HG02610 (cell line): Measurements from ENCODE around the gene GYS2.
A peak's percentile ranks its signal among the peaks of the same experiment; 100 is the strongest.
"Not testable (repeated sequence)": the region's sequence is repeated elsewhere in the genome, so short reads cannot be mapped to it uniquely, and the experiment has no call there.

Experiments
- ATAC-seq: cut with Tn5 transposase; IDR thresholded peaks from one replicate; pipeline ENCODE4 v1.9.1; 2021; ENCODE audit warnings: mild to moderate bottlenecking, moderate library complexity; ENCODE audit not compliant: unreplicated experiment

The GYS2 gene

DNA sequence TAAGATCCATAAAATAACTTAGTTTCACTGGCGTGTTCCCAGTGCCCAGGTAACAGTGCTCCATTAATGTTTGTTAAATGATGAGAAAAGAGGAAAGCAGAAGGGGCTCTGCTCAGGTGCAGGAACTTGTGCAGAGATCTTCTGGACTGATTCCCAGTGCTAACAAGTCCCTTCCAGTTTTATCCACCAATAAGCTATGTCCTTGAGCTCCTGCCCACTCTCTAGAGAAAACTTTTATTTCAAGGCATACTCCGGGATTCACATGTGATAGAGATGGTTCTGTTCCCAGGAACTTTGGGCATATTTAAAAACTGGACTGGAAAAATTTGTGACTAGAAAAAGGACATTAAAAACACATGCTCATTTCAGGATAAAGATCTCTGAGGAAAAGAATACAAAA is 1.9 kb downstream of the GYS2 start:
- no peak for ATAC-seq

DNA sequence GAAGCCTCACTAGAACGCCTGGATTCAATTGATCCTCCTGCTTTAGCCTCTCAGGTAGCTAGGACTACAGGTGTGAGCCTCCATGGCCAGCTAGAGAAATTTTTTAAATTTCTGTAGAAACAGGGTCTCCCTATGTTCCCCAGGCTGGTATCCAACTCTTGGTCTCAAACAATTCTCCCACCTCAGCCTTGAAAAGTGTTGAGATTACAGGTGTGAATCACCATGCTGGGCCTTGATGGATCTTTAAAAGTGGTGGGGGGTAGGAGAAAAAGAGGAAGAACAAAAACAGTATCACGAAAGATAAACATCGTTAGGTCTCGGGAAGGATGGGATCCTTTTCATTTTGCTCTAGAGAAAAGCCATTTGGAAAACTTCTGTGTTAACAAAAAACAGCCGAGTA is 4.5 kb downstream of the GYS2 start:
- ATAC-seq, result no peak

DNA sequence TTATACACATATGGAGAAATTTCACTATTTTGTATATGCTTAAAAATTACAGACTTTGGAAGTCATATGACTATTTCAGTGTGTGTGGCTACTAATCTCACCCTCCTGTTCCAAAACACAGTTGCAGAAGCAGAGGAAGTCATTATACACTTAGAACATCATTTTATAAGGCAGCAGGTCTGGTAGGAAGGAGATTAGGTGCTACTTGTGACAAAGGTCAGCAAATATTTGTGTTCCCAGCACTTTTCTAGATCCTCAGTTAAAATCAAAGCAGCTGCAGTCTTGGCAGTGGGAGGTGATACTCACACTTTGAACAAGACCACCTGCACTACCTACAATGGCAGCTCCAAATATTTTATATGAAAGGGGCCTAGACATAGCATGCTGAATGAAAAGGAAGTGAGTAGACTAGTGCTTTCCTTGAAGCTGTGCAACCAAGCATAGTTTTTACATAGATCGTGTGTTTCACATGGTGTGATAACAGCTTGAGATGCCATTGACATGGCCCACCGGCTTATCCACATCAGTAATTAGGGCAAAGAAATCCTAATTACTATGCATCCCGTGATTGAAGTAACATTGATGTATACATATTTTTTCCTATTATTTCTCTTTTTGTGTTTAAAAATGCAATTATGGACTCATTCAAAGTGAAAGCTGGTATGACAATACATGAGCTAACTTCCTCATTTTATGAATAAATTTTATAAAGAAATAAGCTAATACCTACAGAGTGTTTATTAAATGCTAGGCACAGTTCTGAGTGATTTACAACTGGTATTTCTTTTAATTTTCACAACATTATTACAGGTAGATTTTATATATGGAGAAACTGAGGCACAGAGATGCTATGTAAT is 5.3 kb downstream of the GYS2 start:
- ATAC-seq, result peak; percentile 80

DNA sequence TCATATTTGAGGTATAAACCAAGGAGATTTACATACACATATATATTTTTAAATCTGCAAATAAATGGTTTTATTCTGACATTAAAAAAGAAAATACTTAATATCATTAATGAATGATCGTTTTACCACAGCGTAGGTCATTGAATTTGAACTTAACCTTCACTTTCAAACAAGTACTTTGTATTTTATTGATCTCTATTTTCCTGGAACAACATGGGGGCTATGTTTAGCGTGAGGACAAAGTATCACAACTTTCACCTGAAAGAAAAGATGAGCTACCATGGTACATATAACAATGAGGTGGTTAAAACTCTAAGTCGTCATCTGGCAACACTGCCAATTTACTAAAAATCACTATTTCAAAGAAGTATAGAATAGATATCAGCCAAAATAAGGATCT is 6.0 kb downstream of the GYS2 start:
- no peak for ATAC-seq

DNA sequence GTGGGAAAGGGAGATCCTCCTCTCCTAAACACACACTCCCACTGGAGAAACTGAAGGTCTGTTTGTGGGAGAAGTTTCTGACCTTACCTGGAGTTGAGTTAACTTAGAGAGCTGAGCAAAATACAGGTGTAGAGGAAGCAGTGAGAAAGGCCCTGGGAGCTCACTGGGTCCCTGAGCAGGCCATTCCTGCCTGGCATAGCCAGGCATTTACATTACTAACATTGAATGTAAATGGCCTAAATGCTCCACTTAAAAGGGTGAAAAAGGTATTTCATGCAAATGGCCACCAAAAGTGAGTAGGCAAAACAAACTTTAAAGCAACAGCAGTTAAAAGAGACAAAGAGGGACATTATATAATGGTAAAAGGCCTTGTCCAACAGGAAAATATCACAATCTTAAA is 9.3 kb downstream of the GYS2 start:
- ATAC-seq, result not testable (repeated sequence)

DNA sequence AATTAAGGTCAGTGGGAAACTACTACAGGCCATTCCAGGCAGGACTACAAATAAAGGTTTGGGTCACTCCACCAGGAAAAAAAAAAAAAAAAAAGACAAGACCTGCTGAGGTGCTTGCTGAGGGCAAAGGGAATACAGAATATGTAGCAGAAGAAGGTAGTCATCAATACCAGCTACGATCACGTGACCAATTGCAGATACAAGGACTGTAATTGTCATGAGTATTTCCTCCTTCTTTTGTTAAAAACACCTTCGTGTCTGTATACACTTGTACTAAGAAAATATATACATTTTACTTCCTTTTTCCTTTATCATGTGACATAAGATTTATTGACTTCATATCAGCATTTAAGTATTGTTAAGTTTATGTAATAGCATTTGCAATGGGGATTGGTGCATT is 19.2 kb downstream of the GYS2 start:
- no peak for ATAC-seq

DNA sequence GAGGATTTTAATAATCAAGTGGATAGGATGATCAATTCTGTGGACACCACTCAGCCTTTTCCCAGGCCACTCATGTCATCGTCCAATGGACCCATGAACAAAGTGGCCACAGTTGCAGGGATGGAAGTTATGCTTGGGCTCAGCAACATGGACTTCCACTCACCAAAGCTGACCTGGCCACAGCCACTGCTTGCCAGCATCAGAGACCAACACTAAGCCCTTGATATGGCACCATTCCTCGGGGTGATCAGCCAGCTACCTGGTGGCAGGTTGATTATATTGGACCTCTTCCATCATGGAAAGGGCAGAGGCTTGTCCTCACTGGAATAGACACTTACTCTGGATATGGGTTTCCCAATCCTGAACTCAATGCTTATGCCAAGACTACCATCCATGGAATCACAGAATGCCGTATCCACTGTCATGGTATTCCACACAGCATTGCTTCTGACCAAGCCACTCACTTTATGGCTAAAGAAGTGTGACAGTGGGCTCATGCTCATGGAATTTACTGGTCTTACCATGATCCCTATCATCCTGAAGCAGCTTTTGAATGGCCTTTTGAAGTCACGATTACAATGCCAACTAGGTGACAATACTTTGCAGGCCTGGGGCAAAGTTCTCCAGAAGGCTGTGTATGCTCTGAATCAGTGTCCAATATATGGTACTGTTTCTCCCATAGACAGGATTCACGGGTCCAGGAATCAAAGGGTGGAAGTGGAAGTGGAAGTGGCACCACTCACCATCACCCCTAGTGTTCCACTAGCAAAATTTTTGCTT is 20.1 kb downstream of the GYS2 start:
- not testable (repeated sequence) for ATAC-seq

DNA sequence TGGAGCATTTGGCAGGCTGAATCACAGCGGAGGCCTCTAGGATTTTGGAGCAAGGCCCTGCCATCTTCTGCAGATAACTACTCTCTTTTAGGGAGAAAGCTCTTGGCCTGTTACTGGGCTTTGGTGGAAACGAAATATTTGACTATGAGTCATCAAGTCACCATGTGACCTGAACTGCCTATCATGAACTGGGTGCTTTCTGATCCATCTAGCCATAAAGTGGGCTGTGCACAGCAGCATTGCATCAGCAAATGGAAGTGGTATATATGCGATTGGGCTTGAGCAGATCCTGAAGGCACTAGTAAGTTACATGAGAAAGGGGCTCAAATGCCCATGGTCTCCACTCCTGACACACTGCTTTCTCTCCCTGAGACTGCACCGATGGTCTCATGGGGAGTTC is 21.1 kb downstream of the GYS2 start:
- ATAC-seq, result no peak

DNA sequence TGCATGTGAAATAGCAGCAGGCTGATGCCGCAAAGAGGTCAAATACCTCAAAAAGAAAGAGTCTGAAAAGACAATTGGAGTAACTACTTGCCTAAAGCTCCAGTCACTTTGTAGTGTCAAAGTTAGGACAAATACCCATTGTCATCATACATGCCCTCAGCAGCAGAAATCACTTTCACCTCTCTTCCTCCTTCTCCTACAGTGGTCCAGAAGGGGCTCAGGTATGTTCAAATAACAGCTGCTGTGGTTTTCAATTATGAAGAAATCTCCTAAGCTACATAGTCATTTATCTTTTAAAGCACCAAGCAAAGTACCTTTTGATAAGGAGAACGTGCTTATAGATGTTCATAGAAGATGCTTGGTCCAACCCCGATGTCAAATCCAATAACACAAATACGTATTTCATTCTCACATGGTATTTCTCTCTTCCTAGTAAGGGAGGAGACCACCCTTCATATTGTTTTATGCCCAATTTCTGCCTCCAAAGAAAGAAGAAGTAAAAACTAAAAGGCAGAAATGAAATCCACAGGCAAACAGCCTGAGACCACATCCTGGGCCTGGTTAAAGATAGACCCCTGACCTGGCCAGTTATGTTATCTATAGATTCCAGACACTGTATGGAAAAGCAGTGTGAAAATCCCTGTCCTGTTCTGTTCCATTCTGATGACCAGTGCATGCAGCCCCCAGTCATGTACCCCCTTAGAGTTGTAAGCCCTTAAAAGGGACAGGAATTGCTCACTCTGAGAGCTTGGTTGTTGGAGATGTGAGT is 23.7 kb downstream of the GYS2 start:
- ATAC-seq, result no peak

DNA sequence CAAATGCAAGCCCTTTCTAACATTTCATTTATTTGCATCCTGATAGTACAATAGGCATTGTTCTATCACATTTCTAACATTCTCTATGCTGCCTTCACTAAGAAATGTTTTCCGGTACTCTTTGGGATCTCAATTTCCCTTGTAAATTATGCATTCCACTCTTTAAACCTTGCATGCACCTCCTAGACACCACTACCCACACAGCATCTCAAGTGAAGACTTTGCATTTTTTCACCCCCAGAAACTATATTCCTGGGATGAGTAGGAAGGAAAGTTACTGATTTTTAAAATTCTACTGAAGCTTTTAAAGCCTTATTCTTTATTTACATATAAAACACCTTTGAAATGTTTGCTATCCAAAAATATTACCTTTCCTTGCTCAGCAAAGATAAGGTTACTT is 27.1 kb downstream of the GYS2 start:
- no peak for ATAC-seq

DNA sequence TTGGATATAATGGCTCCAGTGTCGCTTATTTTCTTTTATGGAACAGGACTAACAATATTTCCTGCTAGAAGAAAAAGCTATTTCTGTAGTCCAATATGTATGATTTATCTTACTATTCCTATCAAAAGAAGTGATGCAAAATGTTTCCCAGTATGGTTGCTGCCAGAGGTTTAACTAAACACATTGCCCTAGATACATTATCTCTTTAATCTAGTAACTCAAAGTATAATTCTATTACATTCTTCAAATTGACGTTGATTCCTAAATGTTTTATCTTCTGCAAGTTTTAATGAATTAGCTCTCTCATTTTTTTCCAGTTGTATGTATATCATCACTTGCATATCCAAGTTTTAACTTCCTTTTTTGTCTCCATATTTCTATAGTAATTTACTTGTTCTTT is 28.2 kb downstream of the GYS2 start:
- no peak for ATAC-seq

DNA sequence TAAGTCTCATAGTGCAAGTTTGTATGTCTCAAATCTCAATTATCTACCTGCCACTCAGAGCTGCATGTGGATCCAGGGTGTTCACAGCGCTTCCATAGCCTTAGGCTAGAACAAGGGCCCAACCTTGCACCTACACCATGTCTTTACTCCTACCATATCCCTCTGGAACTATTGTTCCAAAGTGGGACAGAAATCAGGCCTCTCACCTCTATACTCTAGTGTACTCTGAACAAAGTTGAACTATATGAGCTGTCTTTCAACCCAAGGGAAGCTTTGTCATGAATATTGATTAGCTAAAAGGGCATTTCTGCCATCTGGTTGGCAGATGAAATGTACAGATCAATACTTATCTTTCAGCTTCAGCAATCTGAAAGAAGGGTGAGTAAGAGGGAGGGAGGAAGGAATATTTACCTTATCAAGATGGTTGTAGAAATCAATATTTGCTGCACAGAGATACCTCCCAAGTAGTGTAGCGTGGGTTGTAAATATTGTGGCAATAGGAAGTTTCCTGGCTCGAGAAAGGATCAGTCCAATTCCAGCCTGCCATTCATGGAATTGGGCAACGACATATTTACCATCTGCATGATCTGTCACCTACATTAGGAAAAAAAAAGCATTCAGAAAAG is 30.8 kb downstream of the GYS2 start:
- ATAC-seq, result no peak

DNA sequence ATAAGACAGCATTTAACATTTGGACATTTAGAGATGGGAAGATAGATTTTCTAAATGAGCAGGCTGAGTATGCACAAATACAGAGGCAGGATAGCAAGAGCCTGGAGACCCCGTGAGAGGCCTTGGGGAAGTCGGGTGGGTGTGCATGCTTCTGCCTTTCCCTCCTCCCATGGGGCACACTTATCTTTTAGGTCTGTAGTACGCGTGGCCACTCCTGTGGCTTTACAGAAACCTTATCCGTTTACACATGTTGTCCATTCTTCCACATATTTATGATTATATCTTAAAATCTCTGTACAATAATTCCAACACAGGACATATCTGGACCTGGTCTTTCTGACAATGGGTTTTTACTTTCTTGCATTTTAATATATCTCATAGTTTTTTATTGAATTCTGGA is 33.6 kb downstream of the GYS2 start:
- no peak for ATAC-seq

DNA sequence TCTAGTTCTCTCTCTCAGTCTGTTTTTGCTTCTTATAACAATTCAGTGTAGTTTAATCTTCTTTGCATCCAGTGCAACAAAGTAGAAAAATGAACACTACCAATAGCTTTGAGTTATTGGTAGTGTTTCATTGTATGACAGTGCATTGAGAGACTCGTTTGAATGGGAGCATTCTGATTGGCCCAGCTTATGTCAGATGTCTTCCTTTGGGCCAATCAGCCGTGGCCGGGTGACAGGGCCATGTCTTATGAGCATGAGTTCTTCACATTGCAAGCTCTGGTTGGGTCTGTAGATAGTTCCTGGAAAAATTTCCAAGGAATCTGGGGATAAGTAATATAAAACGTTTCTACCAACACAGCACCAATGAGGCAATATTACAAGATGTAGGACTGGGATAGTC is 36.5 kb downstream of the GYS2 start:
- ATAC-seq, result no peak

DNA sequence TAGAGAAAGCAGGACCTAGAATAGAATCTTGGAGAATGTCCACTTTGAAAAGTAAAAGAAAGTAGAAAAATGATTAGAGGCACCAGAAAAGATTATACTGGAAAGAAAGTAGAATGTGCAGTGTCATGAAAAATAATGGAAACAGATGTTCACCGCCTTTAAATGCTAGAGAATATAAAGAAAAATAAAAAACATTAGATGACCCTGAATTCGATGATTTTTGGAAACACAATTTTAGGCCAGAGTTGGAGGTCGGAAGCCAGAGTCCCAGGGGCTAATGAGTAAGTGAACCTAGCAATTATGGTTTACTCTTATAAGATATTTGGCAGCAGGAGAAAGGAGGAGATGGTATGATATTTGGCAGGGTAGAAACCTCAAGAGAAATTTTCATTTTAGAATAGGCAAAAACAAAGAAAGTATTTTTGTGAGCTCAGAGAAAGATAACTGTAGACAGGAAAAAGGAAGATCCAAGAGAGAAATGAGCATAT is 37.7 kb downstream of the GYS2 start:
- ATAC-seq, result no peak

DNA sequence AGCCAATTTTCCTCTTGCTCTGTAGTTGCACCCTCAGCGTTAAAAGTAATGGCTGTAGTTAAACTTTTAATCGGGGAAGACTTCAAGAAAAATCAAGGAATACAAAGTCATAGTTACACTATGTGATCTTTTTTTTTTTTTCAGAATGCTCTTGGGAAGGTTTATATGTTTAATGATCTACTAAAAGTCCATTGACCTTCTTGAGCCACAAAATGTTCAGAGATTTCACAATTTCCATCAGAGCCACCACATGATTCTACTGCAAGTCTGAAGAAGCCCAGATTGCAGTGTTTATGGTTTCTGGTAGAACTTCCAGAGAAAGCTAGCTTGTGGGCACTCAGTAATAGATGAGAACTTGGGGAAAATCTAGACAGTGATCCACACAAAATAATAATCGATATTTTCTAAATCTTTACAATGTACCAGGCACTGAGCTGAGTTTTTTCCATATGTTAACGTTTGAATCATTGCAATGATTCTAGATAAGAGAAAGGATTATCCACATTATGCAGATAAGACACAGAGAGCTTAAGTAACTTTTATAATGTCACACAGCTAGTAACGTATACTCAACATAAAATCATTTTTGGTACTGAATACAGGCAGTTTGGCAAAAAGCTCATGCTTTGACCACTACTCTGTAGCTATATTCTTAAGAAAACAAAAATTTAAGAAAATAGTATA is 38.3 kb downstream of the GYS2 start:
- no peak for ATAC-seq

DNA sequence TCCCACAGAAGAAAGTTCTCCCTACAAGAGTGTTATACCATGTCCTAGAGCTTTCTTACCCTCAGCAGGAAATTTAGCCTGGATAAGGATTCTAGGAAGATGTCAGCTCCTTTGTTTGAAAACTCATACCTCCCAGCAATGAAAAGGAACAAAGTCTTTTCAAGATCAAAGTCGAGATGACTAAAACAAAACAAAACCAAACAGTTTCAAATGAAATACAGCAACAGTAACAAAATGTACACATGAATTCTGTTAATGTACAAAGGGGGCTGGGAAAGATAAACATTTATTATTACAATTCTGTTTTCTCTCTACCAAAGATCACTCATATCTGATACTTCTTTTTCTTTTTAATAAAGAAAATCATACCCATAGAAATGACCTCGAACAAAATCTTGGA is 41.8 kb downstream of the GYS2 start:
- ATAC-seq, result no peak

DNA sequence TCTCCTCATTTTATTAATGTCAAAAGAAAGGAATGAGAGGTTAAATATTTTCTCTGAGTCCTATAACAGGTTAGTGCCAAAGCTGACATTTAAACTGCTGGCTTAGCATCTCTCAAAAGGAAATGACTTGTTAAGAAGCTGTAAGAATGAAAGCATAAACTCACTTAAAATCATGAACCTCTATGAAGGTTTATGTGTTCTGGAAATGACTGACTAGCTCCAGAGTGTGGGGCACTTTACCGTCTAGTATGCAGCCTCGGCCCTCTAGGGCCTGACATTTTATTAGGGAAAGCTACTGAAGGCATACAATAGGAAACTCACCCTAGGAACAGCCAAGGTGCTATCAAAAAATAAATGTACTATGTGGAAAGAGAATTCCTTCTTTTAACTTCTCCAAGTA is 43.5 kb downstream of the GYS2 start:
- no peak for ATAC-seq

DNA sequence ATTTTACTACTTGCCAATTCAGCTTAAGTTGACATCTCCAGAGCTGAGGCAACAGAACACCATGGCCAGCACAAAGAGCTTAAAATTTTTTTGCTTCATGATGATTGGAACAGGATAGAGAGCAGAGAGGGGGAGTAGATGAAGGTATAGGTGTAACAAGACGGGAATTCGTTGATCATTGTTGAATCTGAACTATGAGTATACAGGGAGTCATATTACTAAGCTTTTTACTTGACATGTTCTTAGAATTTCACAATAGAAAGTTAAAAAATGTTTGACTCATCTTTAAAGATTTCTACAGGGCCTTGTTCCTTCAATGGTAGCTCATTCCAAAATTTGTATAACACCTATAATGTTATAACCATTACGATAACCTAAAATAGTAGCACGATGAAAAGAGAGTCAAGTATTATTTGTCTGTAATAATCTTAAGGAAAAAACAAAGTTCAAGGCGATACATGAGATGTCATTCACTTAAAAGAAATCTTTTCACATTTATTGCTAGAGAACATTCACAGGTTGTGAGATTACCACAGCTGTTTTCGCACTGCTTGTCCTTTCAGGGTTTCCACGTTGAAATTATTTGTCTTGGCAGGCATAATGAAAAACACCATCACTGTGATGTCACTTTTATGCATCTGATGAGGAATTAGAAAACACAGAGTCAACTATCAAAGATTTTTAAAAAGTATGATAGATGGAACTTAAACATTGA is 44.6 kb downstream of the GYS2 start:
- no peak for ATAC-seq
